SK-N-SH (cell line): Measurements from ENCODE around the gene OTOG. TPM values are rescaled to one million over a fixed set of nuclear protein-coding genes. Genes with fewer than 3 reads are reported as not detected.

ENCODE experiments used
- CTCF ChIA-PET: fragments of 300-600, 350-600 bp; formaldehyde crosslinking; extraction: SDS; loops from one replicate; lab custom pipeline; 2021; lab: Yijun Ruan, JAX
- POLR2A ChIA-PET: fragments of 350-600 bp; sonication (Branson Sonifier 250); formaldehyde crosslinking; extraction: SDS; loops from one replicate; lab custom pipeline; 2020; ENCODE audit warnings: antibody characterized with exemption, inconsistent platforms; lab: Yijun Ruan, JAX
- DNase-seq: peaks from one replicate; pipeline ENCODE4 v3.0.0; 2012
- H2AFZ ChIP-seq: fragments of 200-600 bp; sonication (generic); 2 replicates; pipeline ENCODE4 v1.8.1; 2016; ENCODE audit warnings: antibody characterized with exemption, mild to moderate bottlenecking, low read depth
- H3F3A ChIP-seq: fragments of 200-600 bp; sonication (generic); replicated peaks from 2 replicates; pipeline ENCODE3; 2016; ENCODE audit warnings: antibody characterized with exemption, mild to moderate bottlenecking; ENCODE audit not compliant: insufficient read depth
- H3K27ac ChIP-seq, 2 experiments: fragments of 200-500 bp in 1 of 2; fragments of 200-600 bp in 1 of 2; sonication (Bioruptor generic) in 1 of 2; sonication (generic), shearing (Covaris generic) in 1 of 2; 2 replicates each; pipeline versions ENCODE4 v1.5.1 to v1.6.1; 2014 to 2016; ENCODE audit warnings: low read depth in 2 of 2, inconsistent platforms in 1 of 2, low read length in 1 of 2, mild to moderate bottlenecking in 1 of 2, mixed read lengths in 1 of 2
- H3K27me3 ChIP-seq: fragments of 200-600 bp; sonication (generic), shearing (Covaris generic); 2 replicates; pipeline ENCODE4 v1.6.1; 2016; ENCODE audit warnings: mixed run types; ENCODE audit not compliant: insufficient read depth
- H3K36me3 ChIP-seq, 2 experiments: fragments of 200-500 bp in 1 of 2; fragments of 200-600 bp in 1 of 2; sonication (Bioruptor generic) in 1 of 2; sonication (generic) in 1 of 2; replicated peaks in 1 of 2; 2 replicates each; pipeline versions ENCODE3 to v1.5.1; 2014 to 2016; ENCODE audit warnings: low read length in 1 of 2, mild to moderate bottlenecking in 1 of 2; ENCODE audit not compliant: insufficient read depth in 2 of 2, control insufficient read depth in 1 of 2
- H3K4me1 ChIP-seq, 2 experiments: fragments of 200-500 bp in 1 of 2; fragments of 200-600 bp in 1 of 2; sonication (Bioruptor generic) in 1 of 2; sonication (generic), shearing (Covaris generic) in 1 of 2; 2 replicates each; pipeline versions ENCODE4 v1.5.1 to v1.6.1; 2014 to 2016; ENCODE audit warnings: low read depth in 1 of 2, low read length in 1 of 2, mixed run types in 1 of 2; ENCODE audit not compliant: insufficient read depth in 2 of 2, control insufficient read depth in 1 of 2
- H3K4me2 ChIP-seq: fragments of 200-600 bp; sonication (generic), shearing (Covaris generic); 2 replicates; pipeline ENCODE4 v1.6.1; 2017; ENCODE audit warnings: mixed run types
- H3K4me3 ChIP-seq, 2 experiments: fragments of 200-500 bp in 1 of 2; fragments of 200-600 bp in 1 of 2; sonication (Bioruptor generic) in 1 of 2; sonication (generic), shearing (Covaris generic) in 1 of 2; 2 replicates each; pipeline versions ENCODE4 v1.5.1 to v1.8.1; 2014 to 2016; ENCODE audit warnings: low read depth in 2 of 2, inconsistent platforms in 1 of 2, low read length in 1 of 2, mild to moderate bottlenecking in 1 of 2, mixed read lengths in 1 of 2, moderate library complexity in 1 of 2
- H3K79me2 ChIP-seq: fragments of 200-600 bp; sonication (generic); 2 replicates; pipeline ENCODE4 v1.8.1; 2017; ENCODE audit warnings: mild to moderate bottlenecking; ENCODE audit not compliant: insufficient read depth
- H3K9ac ChIP-seq: fragments of 200-600 bp; sonication (generic); 2 replicates; pipeline ENCODE4 v1.6.1; 2017; ENCODE audit warnings: mixed run types
- H3K9me2 ChIP-seq: fragments of 200-600 bp; sonication (generic); 2 replicates; pipeline ENCODE4 v1.6.1; 2017; ENCODE audit warnings: mixed run types
- H3K9me3 ChIP-seq: fragments of 200-600 bp; sonication (generic); 2 replicates; pipeline ENCODE4 v1.6.1; 2017; ENCODE audit warnings: mixed run types, mild to moderate bottlenecking, moderate library complexity
- H4K20me1 ChIP-seq: fragments of 200-600 bp; sonication (generic); 2 replicates; pipeline ENCODE4 v1.6.1; 2017; ENCODE audit warnings: mild to moderate bottlenecking, mixed run types; ENCODE audit not compliant: insufficient read depth
- CHD2 ChIP-seq: fragments of 150-350 bp; IDR thresholded peaks from 2 replicates; pipeline ENCODE4 v1.6.1; 2018; ENCODE audit warnings: low read length; ENCODE audit not compliant: partially characterized antibody
- ELF1 ChIP-seq: IDR thresholded peaks from 2 replicates; pipeline ENCODE4 v1.4.0; 2012
- FOSL2 ChIP-seq: IDR thresholded peaks from 2 replicates; pipeline ENCODE4 v1.4.0; 2012; ENCODE audit warnings: low read depth, mild to moderate bottlenecking, moderate library complexity, borderline replicate concordance
- FOXJ3 ChIP-seq: sonication (generic); formaldehyde crosslinking; IDR thresholded peaks from 2 replicates; pipeline ENCODE4 v1.5.1; 2020; ENCODE audit warnings: mild to moderate bottlenecking, missing genetic modification reagents
- FOXM1 ChIP-seq: IDR thresholded peaks from 2 replicates; pipeline ENCODE4 v1.4.0; 2012; ENCODE audit warnings: low read depth, mild to moderate bottlenecking
- GABPA ChIP-seq: IDR thresholded peaks from 2 replicates; pipeline ENCODE4 v1.4.0; 2012; ENCODE audit warnings: low read depth, mild to moderate bottlenecking
- GATA2 ChIP-seq: sonication (generic); formaldehyde crosslinking; IDR thresholded peaks from 2 replicates; pipeline ENCODE4 v1.5.0; 2020; ENCODE audit warnings: mild to moderate bottlenecking, missing genetic modification reagents
- IRF3 ChIP-seq: fragments of 150-350 bp; IDR thresholded peaks from 2 replicates; pipeline ENCODE4 v1.6.1; 2016; ENCODE audit warnings: mild to moderate bottlenecking, low read depth, low read length
- MAX ChIP-seq: IDR thresholded peaks from 2 replicates; pipeline ENCODE4 v1.4.0; 2012; ENCODE audit warnings: low read depth
- MEF2A ChIP-seq: IDR thresholded peaks from 2 replicates; pipeline ENCODE4 v1.4.0; 2012; ENCODE audit warnings: low read depth, borderline replicate concordance
- MXI1 ChIP-seq: IDR thresholded peaks from 2 replicates; pipeline ENCODE4 v1.6.1; 2012; ENCODE audit warnings: mild to moderate bottlenecking, low read depth, low read length, improper control_type of control experiment
- NFIC ChIP-seq: IDR thresholded peaks from 2 replicates; pipeline ENCODE4 v1.4.0; 2012; ENCODE audit warnings: borderline replicate concordance
- PBX3 ChIP-seq: IDR thresholded peaks from 2 replicates; pipeline ENCODE4; 2012
- POLR2AphosphoS5 ChIP-seq: IDR thresholded peaks from 2 replicates; pipeline ENCODE4 v1.6.1; 2012; ENCODE audit warnings: low read depth, low read length
- RAD21 ChIP-seq: IDR thresholded peaks from 2 replicates; pipeline ENCODE4 v1.6.1; 2012; ENCODE audit warnings: mild to moderate bottlenecking, low read length
- RCOR1 ChIP-seq: fragments of 150-350 bp; IDR thresholded peaks from 2 replicates; pipeline ENCODE4 v1.6.1; 2017; ENCODE audit warnings: antibody characterized with exemption, low read length
- RFX5 ChIP-seq: IDR thresholded peaks from 2 replicates; pipeline ENCODE4 v1.6.1; 2012; ENCODE audit warnings: mild to moderate bottlenecking, improper control_type of control experiment, low read length
- SIN3A ChIP-seq: IDR thresholded peaks from 2 replicates; pipeline ENCODE4 v1.6.1; 2012; ENCODE audit warnings: low read depth, mild to moderate bottlenecking, low read length, moderate library complexity, borderline replicate concordance
- SMC3 ChIP-seq: IDR thresholded peaks from 2 replicates; pipeline ENCODE4 v1.6.1; 2012; ENCODE audit warnings: low read depth, low read length, improper control_type of control experiment
- TAF1 ChIP-seq: IDR thresholded peaks from 2 replicates; pipeline ENCODE4 v1.6.1; 2012; ENCODE audit warnings: low read depth, mild to moderate bottlenecking, low read length, moderate library complexity, borderline replicate concordance
- YY1 ChIP-seq: IDR thresholded peaks from 2 replicates; pipeline ENCODE4 v1.4.0; 2012; ENCODE audit warnings: low read depth, mild to moderate bottlenecking
- WGBS: methylation state at CpG from one replicate; pipeline ENCODE4 v1.1.6; 2017; ENCODE audit warnings: low lambda C conversion rate; 5-methylcytosine and 5-hydroxymethylcytosine counted together
- polyA plus RNA-seq, 3 experiments: library from polyadenylated mRNA; depleted of rRNA; stranded (reverse); fragments of >200 nt; gene quantifications; 2 replicates each; pipeline ENCODE4 v1.2.3, GENCODE V29; 2012

Gene OTOG
- polyA plus RNA-seq, 1 of the 3 experiments (the other 2 are of a cell fraction), result not detected

GRCh38 chr11:17541330-17541885 is 5.7 kb upstream of the OTOG start:
- WGBS, result 9% methylated on average over 2 of the region's 4 CpGs
- no peak for DNase-seq
- no peaks in the 10 kb centered on the region for H3F3A ChIP-seq
- ChIA-PET CTCF (interaction anchor here (1.2 to 4.0 kb wide), 3 partner anchors 9 to 190 kb away, joined by 3 to 31 read pairs (median 3); no protein-coding TSS in a partner anchor), POLR2A (no interaction called here)
- H3K4me3 ChIP-seq, result no peak overlapping the region
- H3K4me1 ChIP-seq, result no peaks in the 10 kb centered on the region
- no peaks in the 10 kb centered on the region for H4K20me1 ChIP-seq
- H3K27me3 ChIP-seq, result no peaks in the 10 kb centered on the region; the same call in 1 of the 2 replicates
- no peaks in the 10 kb centered on the region for H3K9me2 ChIP-seq
- no peak overlapping the region for H3K9ac ChIP-seq
- H3K36me3 ChIP-seq, result no peaks in the 10 kb centered on the region
- H3K79me2 ChIP-seq, result no peaks in the 10 kb centered on the region
- H3K27ac ChIP-seq, result no peak overlapping the region
- no peaks in the 10 kb centered on the region for H3K9me3 ChIP-seq
- no peak overlapping the region for H2AFZ ChIP-seq
- no peak for TF ChIP-seq TAF1
- no peak for TF ChIP-seq ELF1
- TF ChIP-seq GATA2, result no peak
- no peak for TF ChIP-seq IRF3
- TF ChIP-seq NFIC, result no peak
- no peak for TF ChIP-seq PBX3
- no peak for TF ChIP-seq GABPA
- TF ChIP-seq RFX5, result no peak
- TF ChIP-seq YY1, result no peak
- no peak for TF ChIP-seq FOXM1
- no peak for TF ChIP-seq RAD21
- TF ChIP-seq SMC3, result no peak
- no peak for TF ChIP-seq SIN3A
- TF ChIP-seq MEF2A, result no peak
- no peak for TF ChIP-seq FOSL2
- no peak for TF ChIP-seq CHD2
- H3K4me2 ChIP-seq, result no peak overlapping the region

GRCh38 chr11:17542249-17542648 is 4.8 kb upstream of the OTOG start:
- CTCF ChIA-PET, result interaction anchor here (1.2 to 4.0 kb wide), 4 partner anchors 10 to 189 kb away, joined by 3 to 31 read pairs (median 3); no protein-coding TSS in a partner anchor
- no peak overlapping the region for H2AFZ ChIP-seq
- DNase-seq, result no peak

More at GRCh38 chr11:17542249-17542648, 4.8 kb upstream of the OTOG start:
- 59% methylated on average over 4 of the region's 4 CpGs for WGBS
- no peak overlapping the region for H3K27ac ChIP-seq
- POLR2A ChIA-PET, result no interaction called here
- H4K20me1 ChIP-seq, result no peaks in the 10 kb centered on the region
- no peak overlapping the region for H3K4me2 ChIP-seq
- H3K27me3 ChIP-seq, result no peaks in the 10 kb centered on the region; the same call in 1 of the 2 replicates
- H3K9me2 ChIP-seq, result no peaks in the 10 kb centered on the region
- H3F3A ChIP-seq, result no peaks in the 10 kb centered on the region
- H3K79me2 ChIP-seq, result no peaks in the 10 kb centered on the region
- H3K9ac ChIP-seq, result no peak overlapping the region
- H3K4me1 ChIP-seq, result no peaks in the 10 kb centered on the region; a peak in 1 of 4 replicates
- no peak overlapping the region for H3K4me3 ChIP-seq
- no peaks in the 10 kb centered on the region for H3K36me3 ChIP-seq
- TF ChIP-seq RCOR1, result no peak
- no peak for TF ChIP-seq SIN3A
- no peak for TF ChIP-seq FOXJ3
- no peak for TF ChIP-seq MEF2A
- no peak for TF ChIP-seq MAX
- TF ChIP-seq POLR2AphosphoS5, result no peak
- TF ChIP-seq GATA2, result no peak
- TF ChIP-seq MXI1, result no peak
- no peaks in the 10 kb centered on the region for H3K9me3 ChIP-seq
